Mucosa of rectum (tissue), 2 donors: ENCODE measurements around the gene GCAT.
A peak's percentile ranks its signal among the peaks of the same experiment; 100 is the strongest.

ENCODE experiments used
- H3K27ac ChIP-seq, 2 donors: one replicate each; pipeline ENCODE4 v1.7.0; 2013; ENCODE audit warnings: inconsistent platforms in 2 of 2, low read depth in 2 of 2, low read length in 2 of 2
- H3K27me3 ChIP-seq, 2 donors: one replicate each; pipeline ENCODE4 v1.7.0; 2013; ENCODE audit warnings: low read length in 2 of 2; ENCODE audit not compliant: control insufficient read depth in 2 of 2, insufficient read depth in 2 of 2
- H3K36me3 ChIP-seq, 2 donors: one replicate each; pipeline ENCODE4 v1.7.0; 2013; ENCODE audit warnings: low read length in 2 of 2; ENCODE audit not compliant: control insufficient read depth in 2 of 2, insufficient read depth in 2 of 2
- H3K4me1 ChIP-seq, 2 donors: one replicate each; pipeline ENCODE4 v1.7.0; 2013; ENCODE audit warnings: low read length in 2 of 2, mild to moderate bottlenecking in 1 of 2; ENCODE audit not compliant: control insufficient read depth in 2 of 2, insufficient read depth in 2 of 2
- H3K4me3 ChIP-seq, 2 donors: one replicate each; pipeline ENCODE4 v1.7.0; 2013; ENCODE audit warnings: low read length in 2 of 2
- H3K9ac ChIP-seq, 2 donors: one replicate each; pipeline ENCODE4 v1.7.0; 2013; ENCODE audit warnings: low read length in 2 of 2, low read depth in 1 of 2, mild to moderate bottlenecking in 1 of 2
- H3K9me3 ChIP-seq, 2 donors: one replicate each; pipeline ENCODE4 v1.7.0; 2013; ENCODE audit warnings: low read length in 2 of 2; ENCODE audit not compliant: control insufficient read depth in 2 of 2
- donor health status: healthy.
- donor health status: Normal muscosa, but diverticular disease.

GCAT gene

DNA sequence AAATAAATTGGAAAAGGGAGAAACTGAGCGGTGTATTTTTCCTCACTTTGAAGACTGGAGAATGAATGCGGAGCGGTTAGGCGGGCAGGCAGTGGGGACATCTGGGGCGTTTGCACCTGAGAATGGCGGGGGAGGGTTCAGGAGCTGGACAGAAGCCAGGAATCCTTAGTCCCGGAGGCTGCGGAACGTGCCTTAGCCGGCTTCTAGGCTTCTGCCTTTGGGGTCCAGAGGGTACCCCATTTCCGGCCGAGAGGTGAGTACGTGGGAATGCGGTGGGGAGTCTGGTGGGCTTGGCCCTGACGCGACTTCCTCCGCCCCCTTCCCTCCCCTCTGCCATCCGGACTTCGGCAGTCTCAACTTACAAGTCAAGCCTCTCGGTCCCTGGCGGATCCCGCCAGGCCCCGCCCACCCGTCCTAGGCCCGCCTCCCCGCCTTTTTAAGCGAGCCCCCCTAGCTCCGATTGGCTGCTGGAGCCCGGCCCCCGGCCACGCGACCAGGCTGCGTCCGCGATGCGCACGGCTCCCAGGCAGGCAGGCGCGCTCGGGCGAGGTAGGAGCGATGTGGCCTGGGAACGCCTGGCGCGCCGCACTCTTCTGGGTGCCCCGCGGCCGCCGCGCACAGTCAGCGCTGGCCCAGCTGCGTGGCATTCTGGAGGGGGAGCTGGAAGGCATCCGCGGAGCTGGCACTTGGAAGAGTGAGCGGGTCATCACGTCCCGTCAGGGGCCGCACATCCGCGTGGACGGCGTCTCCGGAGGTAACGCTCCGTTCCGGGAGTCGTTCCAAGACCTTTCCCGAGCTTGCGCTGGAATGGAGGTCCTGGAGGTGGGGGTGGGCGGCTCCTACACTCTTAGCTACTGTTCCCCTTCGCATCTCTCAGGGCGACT is at the start of gene GCAT:
Gene GCAT (plus strand): TSS at position 525 of the 884 bp plus-strand sequence. CDS start 34 bp downstream, at position 559.
- Histone ChIP-seq H3K9ac (peak within 1 kb of the TSS; percentile 87 to 90), H3K9me3 (no peaks in the 10 kb centered on the region), H3K4me3 (peak within 1 kb of the TSS; percentile 80 to 85), H3K36me3 (no peaks in the 10 kb centered on the region), H3K27ac (peak within 1 kb of the TSS; percentile 94 to 96), H3K4me1 (peaks cover 19 to 27% of the 10 kb centered on the region in 2 donors), H3K27me3 (no peaks in the 10 kb centered on the region)

DNA sequence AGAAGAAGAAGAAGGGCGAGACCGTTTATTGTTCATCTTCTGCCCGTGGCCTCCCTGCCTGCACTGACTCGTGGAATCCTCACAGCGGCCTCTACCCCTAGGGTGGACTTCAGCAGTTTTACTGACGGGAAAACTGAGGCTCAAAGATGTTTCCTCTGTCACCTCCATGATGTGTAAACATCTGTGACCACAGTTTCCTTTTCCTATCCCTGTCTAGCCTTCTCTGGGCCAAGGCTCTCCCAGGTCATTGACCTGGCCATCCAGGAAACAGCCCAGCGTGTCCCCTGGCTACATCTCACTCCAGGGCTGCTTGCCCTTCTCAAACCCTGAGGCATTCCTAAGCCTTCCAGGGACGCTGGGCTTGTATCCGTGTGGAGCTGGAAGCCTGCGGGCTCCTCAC is 49.0 kb upstream of the GCAT start:
- H3K9ac ChIP-seq, result no peak overlapping the region
- no peak overlapping the region for H3K27ac ChIP-seq
- no peak overlapping the region for H3K4me3 ChIP-seq
- H3K36me3 ChIP-seq, result peaks cover 54 to 62% of the 10 kb centered on the region in 2 donors
- H3K9me3 ChIP-seq, result no peaks in the 10 kb centered on the region
- peaks cover 2 to 3% of the 10 kb centered on the region in 2 donors for H3K4me1 ChIP-seq
- no peaks in the 10 kb centered on the region for H3K27me3 ChIP-seq

DNA sequence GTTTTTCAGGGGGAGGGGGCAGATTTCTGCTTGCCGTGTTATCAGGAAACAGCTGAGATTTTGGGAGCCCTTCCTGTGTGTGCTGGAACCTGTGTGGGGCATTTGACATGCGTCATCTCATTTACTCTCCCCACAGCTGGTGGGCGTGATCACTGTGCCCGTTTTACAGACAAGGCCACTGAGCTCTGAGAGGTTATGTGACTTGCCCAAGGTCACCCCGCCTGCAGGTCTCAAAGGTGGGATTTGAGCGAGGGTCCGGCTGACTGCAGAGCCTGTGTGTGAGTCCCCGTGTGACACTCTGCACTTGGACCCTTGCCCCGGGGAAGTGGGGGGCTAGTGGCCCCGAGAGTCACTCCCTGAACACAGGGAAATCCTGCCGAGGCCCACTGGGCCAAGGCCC is 48.5 kb upstream of the GCAT start:
- Histone ChIP-seq H3K9ac (no peak overlapping the region), H3K9me3 (no peaks in the 10 kb centered on the region), H3K4me1 (no peaks in the 10 kb centered on the region), H3K4me3 (no peak overlapping the region), H3K27ac (no peak overlapping the region), H3K27me3 (no peaks in the 10 kb centered on the region), H3K36me3 (peaks cover 59 to 67% of the 10 kb centered on the region in 2 donors)

- H3K36me3 ChIP-seq, result peaks cover 61 to 63% of the 10 kb centered on the region in 2 donors
- no peak overlapping the region for H3K9ac ChIP-seq
- no peaks in the 10 kb centered on the region for H3K9me3 ChIP-seq
- H3K27ac ChIP-seq, result no peak overlapping the region
- no peaks in the 10 kb centered on the region for H3K27me3 ChIP-seq
- H3K4me1 ChIP-seq, result no peaks in the 10 kb centered on the region
- no peak overlapping the region for H3K4me3 ChIP-seq
Observed at GRCh38 chr22:37760152-37760551, 47.6 kb upstream of the GCAT start.

DNA sequence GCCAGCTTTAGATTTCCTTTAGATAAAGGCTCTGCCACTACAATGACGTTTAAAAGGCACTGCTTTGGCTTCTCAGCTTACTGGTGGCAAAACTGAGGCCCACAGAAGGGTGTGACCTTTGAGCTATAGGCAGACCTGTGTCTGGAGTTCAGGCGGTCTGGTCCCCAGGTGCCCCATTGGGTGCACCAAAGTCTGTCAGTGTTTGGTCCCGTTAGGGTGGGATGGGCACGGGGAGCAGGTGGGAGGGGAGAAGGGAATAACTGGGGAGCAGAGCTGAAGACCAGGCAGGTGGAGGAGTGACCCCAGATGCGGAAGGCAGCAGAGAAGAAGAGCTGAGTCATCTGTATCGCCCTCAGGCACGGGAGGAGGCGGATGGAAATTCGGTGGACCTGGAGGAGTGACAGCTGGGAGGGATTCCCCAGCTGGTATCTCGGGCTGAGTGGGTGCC is 45.3 kb upstream of the GCAT start:
- no peaks in the 10 kb centered on the region for H3K9me3 ChIP-seq
- H3K36me3 ChIP-seq, result peaks cover 45 to 58% of the 10 kb centered on the region in 2 donors

DNA sequence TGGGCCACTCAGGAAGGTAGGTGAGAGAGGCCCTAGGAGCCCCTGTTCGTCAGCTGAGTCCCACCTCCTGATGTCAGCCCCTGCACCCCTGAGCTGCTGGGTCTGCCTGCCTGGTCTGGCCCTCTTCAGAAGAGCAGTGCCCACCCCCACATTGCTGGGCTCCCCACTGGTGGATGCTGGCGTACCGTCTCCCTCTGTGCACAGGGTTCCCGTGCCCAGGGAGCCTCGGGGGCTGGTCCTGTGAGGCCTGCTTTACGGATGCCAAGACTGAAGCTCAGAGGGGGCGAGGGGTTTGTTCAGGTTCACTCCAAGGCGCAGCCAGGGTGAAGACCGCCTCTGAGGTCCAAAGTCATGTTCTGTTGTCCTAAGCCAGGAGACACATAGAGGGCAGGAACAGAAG is 44.7 kb upstream of the GCAT start:
- Histone ChIP-seq H3K36me3 (peaks cover 46 to 61% of the 10 kb centered on the region in 2 donors), H3K9ac (no peak overlapping the region), H3K27me3 (no peaks in the 10 kb centered on the region), H3K4me3 (no peak overlapping the region), H3K4me1 (no peaks in the 10 kb centered on the region), H3K9me3 (no peaks in the 10 kb centered on the region), H3K27ac (no peak overlapping the region)

More for the DNA sequence above, 45.3 kb upstream of the GCAT start:
- H3K27me3 ChIP-seq, result no peaks in the 10 kb centered on the region
- H3K9ac ChIP-seq, result no peak overlapping the region
- H3K4me1 ChIP-seq, result no peaks in the 10 kb centered on the region
- no peak overlapping the region for H3K4me3 ChIP-seq
- no peak overlapping the region for H3K27ac ChIP-seq

GRCh38 chr22:37763652-37764051 is 44.1 kb upstream of the GCAT start:
- Histone ChIP-seq H3K27ac (no peak overlapping the region), H3K36me3 (peaks cover 44 to 58% of the 10 kb centered on the region in 2 donors), H3K4me1 (no peaks in the 10 kb centered on the region), H3K27me3 (no peaks in the 10 kb centered on the region), H3K4me3 (no peak overlapping the region), H3K9me3 (no peaks in the 10 kb centered on the region), H3K9ac (no peak overlapping the region)

- no peak overlapping the region for H3K9ac ChIP-seq
- H3K9me3 ChIP-seq, result no peaks in the 10 kb centered on the region
- H3K36me3 ChIP-seq, result peaks cover 42 to 58% of the 10 kb centered on the region in 2 donors
- H3K4me3 ChIP-seq, result no peak overlapping the region
- no peaks in the 10 kb centered on the region for H3K27me3 ChIP-seq
- H3K4me1 ChIP-seq, result no peaks in the 10 kb centered on the region
- no peak overlapping the region for H3K27ac ChIP-seq
Observed at GRCh38 chr22:37764622-37765021, 43.1 kb upstream of the GCAT start.

DNA sequence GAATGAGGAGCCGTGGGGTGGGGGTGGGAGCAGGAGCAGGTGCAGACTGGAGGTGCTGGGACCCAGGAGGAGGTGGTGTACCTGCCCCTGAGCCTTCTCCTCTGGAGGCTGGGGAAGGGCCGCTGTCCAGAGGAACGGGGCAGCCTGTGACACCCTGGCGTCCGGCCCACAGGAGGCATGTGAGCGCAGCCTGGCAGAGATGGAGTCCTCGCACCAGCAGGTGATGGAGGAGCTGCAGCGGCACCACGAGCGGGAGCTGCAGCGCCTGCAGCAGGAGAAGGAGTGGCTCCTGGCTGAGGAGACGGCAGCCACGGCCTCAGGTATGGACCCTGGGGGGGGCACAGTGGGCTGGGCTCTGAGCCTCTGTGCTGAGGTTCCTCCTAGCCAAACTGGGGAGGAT is 42.2 kb upstream of the GCAT start:
- no peaks in the 10 kb centered on the region for H3K4me1 ChIP-seq
- H3K27me3 ChIP-seq, result no peaks in the 10 kb centered on the region
- no peaks in the 10 kb centered on the region for H3K9me3 ChIP-seq
- no peak overlapping the region for H3K9ac ChIP-seq
- no peak overlapping the region for H3K4me3 ChIP-seq
- H3K27ac ChIP-seq, result no peak overlapping the region
- H3K36me3 ChIP-seq, result peaks cover 38 to 52% of the 10 kb centered on the region in 2 donors

DNA sequence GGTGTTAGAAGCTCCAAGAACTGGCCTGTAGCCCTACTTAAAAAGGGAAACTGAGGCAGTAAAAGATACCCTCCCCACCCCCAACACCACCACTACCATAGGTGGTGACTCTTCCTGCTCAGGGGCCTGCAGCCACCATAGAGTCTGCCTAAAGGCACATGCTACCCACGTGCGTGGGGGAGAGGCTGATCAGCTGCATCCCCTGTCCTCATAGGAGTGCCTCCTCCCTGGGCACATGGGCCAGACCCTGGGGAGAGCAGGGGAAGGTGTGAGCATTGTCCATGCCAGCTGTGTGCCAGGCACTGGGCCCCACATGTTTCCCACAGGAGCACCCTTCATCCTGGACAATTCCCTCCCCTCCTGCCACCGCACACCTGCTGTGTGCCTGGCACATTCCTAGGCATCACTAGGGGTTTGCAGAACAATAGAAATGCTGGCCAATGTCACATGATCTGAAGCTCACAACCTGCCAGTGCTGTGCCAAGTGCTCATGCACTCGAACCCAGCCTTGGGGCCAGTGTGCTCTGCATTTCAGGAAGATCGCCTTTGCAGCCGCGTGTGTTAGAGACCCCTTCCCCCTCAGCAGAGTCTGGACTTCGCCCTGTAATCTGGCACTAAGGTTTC is 41.7 kb upstream of the GCAT start:
- Histone ChIP-seq H3K9me3 (no peaks in the 10 kb centered on the region), H3K36me3 (peaks cover 41 to 50% of the 10 kb centered on the region in 2 donors), H3K4me1 (no peaks in the 10 kb centered on the region), H3K27ac (no peak overlapping the region), H3K9ac (no peak overlapping the region), H3K4me3 (no peak overlapping the region), H3K27me3 (no peaks in the 10 kb centered on the region)
